ENCODE results near the gene DGKI. TPM values are rescaled to one million over a fixed set of nuclear protein-coding genes. Genes with fewer than 3 reads are reported as not detected.
A peak's percentile ranks its signal among the peaks of the same experiment; 100 is the strongest.

DGKI gene
- total RNA-seq, 1 donor from 2014 or later: 0.69 TPM

GRCh38 chr7:137476937-137477336 lies 369.8 kb downstream of the DGKI start:
- TF ChIP-seq CTCF (IDR thresholded peaks at IDR 0.05; ENCODE audit: unreplicated experiment): no peak
- Mint-ChIP-seq H3K4me3 (ENCODE audit: unreplicated experiment) (no peak overlapping the region), H3K27me3 (ENCODE audit: unreplicated experiment) (no peaks in the 10 kb centered on the region), H3K27ac (ENCODE audit: unreplicated experiment) (peak overlapping the region; percentile 77), H3K36me3 (ENCODE audit: low read depth, unreplicated experiment) (no peaks in the 10 kb centered on the region), H3K9me3 (ENCODE audit: unreplicated experiment) (no peaks in the 10 kb centered on the region), H3K4me1 (ENCODE audit: unreplicated experiment) (peaks cover 9% of the 10 kb centered on the region)
- DNase-seq (ENCODE audit: low spot score): no peak

DNA sequence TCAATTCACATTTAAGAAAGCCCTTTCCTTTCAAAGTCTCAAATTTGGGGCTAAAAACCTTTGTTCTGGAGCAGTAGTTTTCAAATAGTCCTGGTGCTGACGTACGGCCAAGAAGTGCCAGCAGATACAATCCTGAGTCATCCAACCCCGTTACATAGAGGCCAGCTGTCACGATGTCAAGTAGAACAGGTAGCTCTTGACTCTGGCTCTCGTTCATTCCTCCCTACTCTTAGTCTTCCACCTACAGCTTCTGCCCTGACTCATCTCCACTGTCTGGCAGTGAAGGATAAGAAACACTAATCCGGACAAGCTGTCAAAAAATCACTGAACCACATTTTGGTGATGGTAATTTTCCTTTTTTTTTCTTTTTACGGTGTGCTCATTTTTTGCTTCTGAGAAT lies 370.8 kb downstream of the DGKI start:
- TF ChIP-seq CTCF (IDR thresholded peaks at IDR 0.05; ENCODE audit: unreplicated experiment): no peak
- no peaks in the 10 kb centered on the region for H3K27me3 Mint-ChIP-seq (ENCODE audit: unreplicated experiment)
- H3K27ac Mint-ChIP-seq (ENCODE audit: unreplicated experiment): no peak overlapping the region
- peaks cover 9% of the 10 kb centered on the region for H3K4me1 Mint-ChIP-seq (ENCODE audit: unreplicated experiment)
- H3K9me3 Mint-ChIP-seq (ENCODE audit: unreplicated experiment): no peaks in the 10 kb centered on the region
- H3K4me3 Mint-ChIP-seq (ENCODE audit: unreplicated experiment): no peak overlapping the region
- no peak for DNase-seq (ENCODE audit: low spot score)
- H3K36me3 Mint-ChIP-seq (ENCODE audit: low read depth, unreplicated experiment): no peaks in the 10 kb centered on the region

- H3K4me3 Mint-ChIP-seq (ENCODE audit: unreplicated experiment): no peak overlapping the region
- H3K27ac Mint-ChIP-seq (ENCODE audit: unreplicated experiment): no peak overlapping the region
- no peak for DNase-seq (ENCODE audit: low spot score)
- H3K9me3 Mint-ChIP-seq (ENCODE audit: unreplicated experiment): no peaks in the 10 kb centered on the region
- H3K36me3 Mint-ChIP-seq (ENCODE audit: low read depth, unreplicated experiment): no peaks in the 10 kb centered on the region
- H3K4me1 Mint-ChIP-seq (ENCODE audit: unreplicated experiment): peaks cover 9% of the 10 kb centered on the region
- no peak for TF ChIP-seq CTCF (IDR thresholded peaks at IDR 0.05; ENCODE audit: unreplicated experiment)
- H3K27me3 Mint-ChIP-seq (ENCODE audit: unreplicated experiment): no peaks in the 10 kb centered on the region
These were observed 372.2 kb downstream of the DGKI start for GRCh38 chr7:137474540-137475026.

DNA sequence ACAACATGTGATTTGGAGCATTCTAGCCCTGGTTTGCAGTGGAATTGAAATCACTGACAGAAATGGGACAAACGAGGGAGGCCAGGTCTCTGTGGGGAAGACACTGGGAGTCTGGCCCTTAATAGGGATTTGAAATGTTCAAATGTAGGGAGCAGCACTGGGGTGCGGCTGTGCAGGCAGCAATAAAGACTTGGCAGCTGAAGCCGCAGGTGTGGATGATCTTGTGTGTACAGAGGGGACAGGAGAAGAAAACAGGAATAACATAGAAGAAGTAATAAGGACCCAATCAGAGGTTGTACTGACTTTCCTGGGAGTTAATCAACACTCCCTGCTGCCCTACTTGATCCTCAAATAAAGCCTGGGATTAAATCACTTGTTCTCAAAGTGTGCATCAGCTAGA lies 375.6 kb downstream of the DGKI start:
- Mint-ChIP-seq H3K27ac (ENCODE audit: unreplicated experiment) (no peak overlapping the region), H3K4me3 (ENCODE audit: unreplicated experiment) (no peak overlapping the region)

DNA sequence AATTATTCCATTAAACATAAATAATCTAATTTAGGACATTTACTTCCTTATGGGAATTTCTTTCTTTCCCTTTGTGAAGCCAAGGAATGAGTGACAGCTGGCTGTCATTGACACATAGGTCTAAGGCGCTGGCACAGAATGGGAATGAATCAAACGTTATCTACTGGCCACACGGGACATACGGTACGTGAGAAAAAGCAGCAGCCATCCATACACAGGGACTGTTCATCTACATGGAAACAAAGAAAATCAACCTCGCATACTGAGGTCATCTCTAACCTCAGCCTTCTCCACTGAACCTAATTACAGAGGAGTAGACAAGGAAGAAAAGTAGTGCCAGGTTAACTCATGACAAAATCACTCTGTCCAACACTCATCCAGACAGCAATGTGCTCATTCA lies 376.9 kb downstream of the DGKI start:
- no peaks in the 10 kb centered on the region for H3K27me3 Mint-ChIP-seq (ENCODE audit: unreplicated experiment)
- no peak for TF ChIP-seq CTCF (IDR thresholded peaks at IDR 0.05; ENCODE audit: unreplicated experiment)
- no peak overlapping the region for H3K27ac Mint-ChIP-seq (ENCODE audit: unreplicated experiment)
- no peak overlapping the region for H3K4me3 Mint-ChIP-seq (ENCODE audit: unreplicated experiment)
- H3K9me3 Mint-ChIP-seq (ENCODE audit: unreplicated experiment): no peaks in the 10 kb centered on the region
- peaks cover 3% of the 10 kb centered on the region for H3K4me1 Mint-ChIP-seq (ENCODE audit: unreplicated experiment)
- no peak for DNase-seq (ENCODE audit: low spot score)
- no peaks in the 10 kb centered on the region for H3K36me3 Mint-ChIP-seq (ENCODE audit: low read depth, unreplicated experiment)

More for the DNA sequence above, 375.6 kb downstream of the DGKI start:
- no peaks in the 10 kb centered on the region for H3K27me3 Mint-ChIP-seq (ENCODE audit: unreplicated experiment)
- no peaks in the 10 kb centered on the region for H3K9me3 Mint-ChIP-seq (ENCODE audit: unreplicated experiment)
- H3K36me3 Mint-ChIP-seq (ENCODE audit: low read depth, unreplicated experiment): no peaks in the 10 kb centered on the region
- DNase-seq (ENCODE audit: low spot score): no peak
- TF ChIP-seq CTCF (IDR thresholded peaks at IDR 0.05; ENCODE audit: unreplicated experiment): no peak
- H3K4me1 Mint-ChIP-seq (ENCODE audit: unreplicated experiment): peaks cover 3% of the 10 kb centered on the region

Data from endothelial cell (in vitro differentiated cells).